Measurements from ENCODE around the gene NTM. TPM values are rescaled to one million over a fixed set of nuclear protein-coding genes. Genes with fewer than 3 reads are reported as not detected.

The NTM gene
- total RNA-seq, 1 experiment from 2014 or later, result 9.9 TPM

DNA sequence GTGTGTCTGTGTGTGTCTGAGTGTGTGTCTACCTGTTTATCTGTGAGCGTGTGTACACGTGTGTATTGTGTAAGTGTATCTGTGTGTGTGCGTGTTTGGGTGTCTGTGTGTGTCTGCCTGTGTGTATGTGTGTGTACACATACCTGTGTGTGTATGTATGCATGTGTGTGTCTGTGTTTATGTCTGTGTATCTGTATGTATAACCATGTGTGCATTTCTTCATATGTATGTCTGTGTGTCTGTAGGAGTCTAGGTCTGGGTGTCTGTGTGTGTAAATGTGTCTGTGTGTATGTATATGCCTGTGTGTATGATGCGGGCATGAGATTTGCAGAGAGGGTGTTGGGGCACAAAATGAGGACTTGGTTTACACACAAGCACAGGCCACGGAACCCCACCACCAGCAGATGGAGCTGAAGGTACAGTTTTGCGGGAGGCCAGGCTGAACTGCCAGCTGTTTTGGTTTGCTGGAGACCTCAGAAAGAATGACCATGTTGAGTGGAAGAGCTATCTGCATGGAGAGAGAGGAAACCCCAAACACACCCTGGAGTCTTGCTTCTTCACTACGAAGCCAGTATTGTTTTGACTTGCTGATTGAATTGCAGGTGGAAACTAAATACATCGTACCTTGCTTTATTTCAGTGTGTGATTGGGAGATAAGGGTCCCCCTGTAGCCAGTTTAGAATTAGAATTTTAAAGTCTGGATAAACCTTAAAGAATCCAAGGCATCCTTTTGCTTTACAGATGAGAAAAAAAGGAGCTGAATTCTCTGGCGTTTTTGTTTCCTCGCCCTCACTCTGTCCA is 497.2 kb downstream of the NTM start:
- peak overlapping the region in 2 of 3 experiments; percentile 9 to 14; a peak in 4 of 7 replicates for H3K27ac Mint-ChIP-seq
- H3K18ac ChIP-seq (ENCODE audit: insufficient read length, low read depth, low read length), result no peak overlapping the region
- no peak overlapping the region for H2BK120ac ChIP-seq (ENCODE audit: low read depth, low read length, poor library complexity, severe bottlenecking)
- no peaks in the 10 kb centered on the region for H4K20me1 ChIP-seq (ENCODE audit: control insufficient read depth, insufficient read depth, insufficient read length)
- no peak overlapping the region for H3K4me3 Mint-ChIP-seq
- no peaks in the 10 kb centered on the region; a peak in 1 of 7 replicates for H3K36me3 Mint-ChIP-seq (ENCODE audit: insufficient read depth in 1 of 3, low read depth in 3 of 3)
- H3K27me3 Mint-ChIP-seq (ENCODE audit: low read depth), result no peaks in the 10 kb centered on the region
- no peak overlapping the region for H4K91ac ChIP-seq (ENCODE audit: insufficient read length, low read depth, low read length)
- H3T11ph ChIP-seq (ENCODE audit: low read length), result no peak overlapping the region
- no peaks in the 10 kb centered on the region for H3K27me3 ChIP-seq (ENCODE audit: insufficient read depth, low read length)
- peaks cover 62 to 65% of the 10 kb centered on the region in 2 experiments for H3K4me1 Mint-ChIP-seq
- no peak overlapping the region for H2AFZ ChIP-seq (ENCODE audit: low read length)
- no peaks in the 10 kb centered on the region for H3K79me2 ChIP-seq (ENCODE audit: insufficient read depth, low read length)
- no peak overlapping the region for H3K14ac ChIP-seq (ENCODE audit: insufficient read depth, low read length)
- H3K79me1 ChIP-seq (ENCODE audit: insufficient read depth, low read depth, low read length, poor library complexity, severe bottlenecking), result no peaks in the 10 kb centered on the region
- H3K4me2 ChIP-seq (ENCODE audit: insufficient read depth, insufficient read length, low read length), result no peak overlapping the region
- no peaks in the 10 kb centered on the region; a peak in 2 of 5 replicates for H3K9me3 Mint-ChIP-seq
- H4K8ac ChIP-seq (replicated peaks; ENCODE audit: insufficient read length, low read depth, low read length), result no peak overlapping the region
- no peak overlapping the region for H2BK12ac ChIP-seq (ENCODE audit: insufficient read length, low read depth, low read length)
- H3K23me2 ChIP-seq (ENCODE audit: insufficient read length, low read depth, low read length, poor library complexity, severe bottlenecking), result no peaks in the 10 kb centered on the region
- no peaks in the 10 kb centered on the region for H3K9me3 ChIP-seq (ENCODE audit: control insufficient read depth, low read depth, low read length)
- H2BK15ac ChIP-seq (ENCODE audit: low read depth, low read length), result no peak overlapping the region
- H3K4ac ChIP-seq (ENCODE audit: low read depth, low read length), result no peak overlapping the region
- no peak overlapping the region for H2BK5ac ChIP-seq (ENCODE audit: insufficient read length, low read length)
- no CpG with 5 or more reads among the region's 10 CpGs for WGBS (ENCODE audit: extremely low coverage, insufficient read length, low lambda C conversion rate)
- H2AK5ac ChIP-seq (ENCODE audit: insufficient read length, low read length), result no peak overlapping the region
- peaks cover 10% of the 10 kb centered on the region; the same call in 1 of the 2 replicates for H3K4me1 ChIP-seq (ENCODE audit: insufficient read depth, low read length)
- no peak overlapping the region for H2BK20ac ChIP-seq (ENCODE audit: low read depth, low read length, poor library complexity, severe bottlenecking)
- H3K56ac ChIP-seq (ENCODE audit: insufficient read length, low read depth, low read length), result no peak overlapping the region
- no peak overlapping the region for H4K5ac ChIP-seq (ENCODE audit: insufficient read length, low read depth, low read length)
- DNase-seq, result peak; percentile 82
- no peak overlapping the region for H3K23ac ChIP-seq (ENCODE audit: insufficient read length, low read depth, low read length)
- TF ChIP-seq, protein P1, sequence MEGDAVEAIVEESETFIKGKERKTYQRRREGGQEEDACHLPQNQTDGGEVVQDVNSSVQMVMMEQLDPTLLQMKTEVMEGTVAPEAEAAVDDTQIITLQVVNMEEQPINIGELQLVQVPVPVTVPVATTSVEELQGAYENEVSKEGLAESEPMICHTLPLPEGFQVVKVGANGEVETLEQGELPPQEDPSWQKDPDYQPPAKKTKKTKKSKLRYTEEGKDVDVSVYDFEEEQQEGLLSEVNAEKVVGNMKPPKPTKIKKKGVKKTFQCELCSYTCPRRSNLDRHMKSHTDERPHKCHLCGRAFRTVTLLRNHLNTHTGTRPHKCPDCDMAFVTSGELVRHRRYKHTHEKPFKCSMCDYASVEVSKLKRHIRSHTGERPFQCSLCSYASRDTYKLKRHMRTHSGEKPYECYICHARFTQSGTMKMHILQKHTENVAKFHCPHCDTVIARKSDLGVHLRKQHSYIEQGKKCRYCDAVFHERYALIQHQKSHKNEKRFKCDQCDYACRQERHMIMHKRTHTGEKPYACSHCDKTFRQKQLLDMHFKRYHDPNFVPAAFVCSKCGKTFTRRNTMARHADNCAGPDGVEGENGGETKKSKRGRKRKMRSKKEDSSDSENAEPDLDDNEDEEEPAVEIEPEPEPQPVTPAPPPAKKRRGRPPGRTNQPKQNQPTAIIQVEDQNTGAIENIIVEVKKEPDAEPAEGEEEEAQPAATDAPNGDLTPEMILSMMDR (conservative IDR thresholded peaks at IDR 0.05), result peak; percentile 87
- H3K27ac ChIP-seq (ENCODE audit: insufficient read length, low read depth, low read length), result no peak overlapping the region
- no peak overlapping the region for H3K9ac ChIP-seq (ENCODE audit: extremely low read depth, insufficient read length, low read length)
